HL-60 (cell line): ENCODE data around the gene DND1.

ENCODE experiments used
- CTCF ChIP-seq: IDR thresholded peaks from one replicate; pipeline ENCODE4 v1.5.1; 2011; ENCODE audit warnings: low read length, control low read depth, inconsistent platforms; ENCODE audit not compliant: insufficient read depth
- GABPA ChIP-seq: IDR thresholded peaks from 2 replicates; pipeline ENCODE4 v1.6.1; 2012; ENCODE audit warnings: low read depth
- POLR2AphosphoS5 ChIP-seq: IDR thresholded peaks from 2 replicates; pipeline ENCODE4 v1.6.1; 2012; ENCODE audit warnings: low read depth
- REST ChIP-seq: IDR thresholded peaks from 2 replicates; pipeline ENCODE4 v1.6.1; 2012; ENCODE audit warnings: low read depth; ENCODE audit not compliant: insufficient replicate concordance
- SPI1 ChIP-seq: IDR thresholded peaks from 2 replicates; pipeline ENCODE4 v1.6.1; 2012; ENCODE audit warnings: low read depth, mild to moderate bottlenecking, borderline replicate concordance

GRCh38 chr5:140690941-140691924 is 17.9 kb upstream of the DND1 start, which contains the start of the genes HARS1 and HARS2:
- no peak for TF ChIP-seq CTCF
- TF ChIP-seq POLR2AphosphoS5, result peak; percentile 82
- TF ChIP-seq SPI1, result peak; percentile 46; the same call in 1 of the 2 replicates
- peak; percentile 95 for TF ChIP-seq GABPA
- peak; percentile 17 for TF ChIP-seq REST
